ENCODE data around the gene CCNQ.

CCNQ gene

DNA sequence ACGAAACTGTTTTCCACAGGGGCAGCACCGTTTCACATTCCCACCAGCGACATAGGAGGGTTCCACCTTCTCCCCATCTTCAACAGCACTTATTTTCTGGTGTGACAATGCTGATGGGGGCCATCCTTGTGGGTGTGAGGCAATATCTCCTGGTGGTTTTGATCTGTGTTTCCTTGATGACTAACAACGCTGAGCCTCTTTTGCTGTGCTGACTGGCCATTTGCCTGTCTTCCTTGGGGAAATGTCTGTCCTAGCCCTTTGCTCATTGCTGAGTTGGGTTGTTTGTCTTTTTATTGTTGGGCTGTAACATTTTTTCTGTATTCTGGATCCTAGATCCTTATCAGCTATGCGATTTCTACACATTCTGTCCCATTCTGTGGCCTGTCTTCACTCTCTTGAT, 47.8 kb downstream of the CCNQ start:
- Histone ChIP-seq H3K36me3 (replicated peaks; ENCODE audit: insufficient read depth, low read length) (no peaks in the 10 kb centered on the region), H3K4me1 (ENCODE audit: low read length) (no peaks in the 10 kb centered on the region), H2AFZ (ENCODE audit: low read length) (no peak overlapping the region), H4K20me1 (ENCODE audit: insufficient read depth, low read length) (no peaks in the 10 kb centered on the region), H3K4me2 (ENCODE audit: low read depth, low read length) (no peak overlapping the region), H3K9me2 (replicated peaks; ENCODE audit: insufficient read depth, low read length) (no peaks in the 10 kb centered on the region), H3K27ac (ENCODE audit: low read length) (no peak overlapping the region), H3K9ac (ENCODE audit: low read length) (no peak overlapping the region), H3F3A (ENCODE audit: insufficient read depth, low read length) (no peaks in the 10 kb centered on the region), H3K79me2 (ENCODE audit: low read length) (no peaks in the 10 kb centered on the region), H3K9me3 (replicated peaks; ENCODE audit: insufficient read depth, low read length) (no peaks in the 10 kb centered on the region), H3K27me3 (replicated peaks; ENCODE audit: insufficient read depth, low read length) (peaks cover 85% of the 10 kb centered on the region), H3K4me3 (ENCODE audit: low read length) (no peak overlapping the region)
- DNase-seq: no peak
- TF ChIP-seq, protein P1, sequence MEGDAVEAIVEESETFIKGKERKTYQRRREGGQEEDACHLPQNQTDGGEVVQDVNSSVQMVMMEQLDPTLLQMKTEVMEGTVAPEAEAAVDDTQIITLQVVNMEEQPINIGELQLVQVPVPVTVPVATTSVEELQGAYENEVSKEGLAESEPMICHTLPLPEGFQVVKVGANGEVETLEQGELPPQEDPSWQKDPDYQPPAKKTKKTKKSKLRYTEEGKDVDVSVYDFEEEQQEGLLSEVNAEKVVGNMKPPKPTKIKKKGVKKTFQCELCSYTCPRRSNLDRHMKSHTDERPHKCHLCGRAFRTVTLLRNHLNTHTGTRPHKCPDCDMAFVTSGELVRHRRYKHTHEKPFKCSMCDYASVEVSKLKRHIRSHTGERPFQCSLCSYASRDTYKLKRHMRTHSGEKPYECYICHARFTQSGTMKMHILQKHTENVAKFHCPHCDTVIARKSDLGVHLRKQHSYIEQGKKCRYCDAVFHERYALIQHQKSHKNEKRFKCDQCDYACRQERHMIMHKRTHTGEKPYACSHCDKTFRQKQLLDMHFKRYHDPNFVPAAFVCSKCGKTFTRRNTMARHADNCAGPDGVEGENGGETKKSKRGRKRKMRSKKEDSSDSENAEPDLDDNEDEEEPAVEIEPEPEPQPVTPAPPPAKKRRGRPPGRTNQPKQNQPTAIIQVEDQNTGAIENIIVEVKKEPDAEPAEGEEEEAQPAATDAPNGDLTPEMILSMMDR (IDR thresholded peaks at IDR 0.05; ENCODE audit: low read length): no peak
- no peak for TF ChIP-seq EZH2 (optimal IDR thresholded peaks at IDR 0.05; ENCODE audit: low read depth, low read length)
- no peak for TF ChIP-seq EZH2phosphoT487 (IDR thresholded peaks at IDR 0.05; ENCODE audit: low read length)

DNA sequence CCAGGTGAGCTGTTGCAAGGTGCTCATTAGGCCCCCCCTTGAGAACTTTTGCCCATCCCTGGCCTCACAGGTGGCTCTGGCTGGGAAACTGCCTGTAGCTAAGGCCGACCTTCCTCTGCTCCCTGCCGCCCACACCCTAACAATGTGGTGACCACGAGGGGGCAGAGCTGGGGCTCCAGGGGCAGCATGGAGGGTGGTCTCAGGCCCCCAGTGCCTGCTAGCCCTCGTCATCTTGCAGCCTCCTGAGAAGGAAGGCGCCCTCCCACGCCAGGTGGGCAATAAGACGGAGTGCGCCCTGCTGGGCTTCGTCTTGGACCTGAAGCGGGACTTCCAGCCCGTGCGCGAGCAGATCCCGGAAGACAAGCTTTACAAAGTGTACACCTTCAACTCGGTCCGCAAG, 49.1 kb downstream of the CCNQ start:
- Histone ChIP-seq H3K27me3 (replicated peaks; ENCODE audit: insufficient read depth, low read length) (peaks cover 82% of the 10 kb centered on the region), H3K36me3 (replicated peaks; ENCODE audit: insufficient read depth, low read length) (no peaks in the 10 kb centered on the region), H3K9ac (ENCODE audit: low read length) (no peak overlapping the region), H2AFZ (ENCODE audit: low read length) (no peak overlapping the region), H4K20me1 (ENCODE audit: insufficient read depth, low read length) (no peaks in the 10 kb centered on the region), H3K4me3 (ENCODE audit: low read length) (no peak overlapping the region), H3K9me2 (replicated peaks; ENCODE audit: insufficient read depth, low read length) (no peaks in the 10 kb centered on the region), H3K79me2 (ENCODE audit: low read length) (no peaks in the 10 kb centered on the region), H3K4me2 (ENCODE audit: low read depth, low read length) (no peak overlapping the region), H3K27ac (ENCODE audit: low read length) (no peak overlapping the region), H3K9me3 (replicated peaks; ENCODE audit: insufficient read depth, low read length) (no peaks in the 10 kb centered on the region), H3K4me1 (ENCODE audit: low read length) (no peaks in the 10 kb centered on the region), H3F3A (ENCODE audit: insufficient read depth, low read length) (no peaks in the 10 kb centered on the region)
- TF ChIP-seq EZH2 (optimal IDR thresholded peaks at IDR 0.05; ENCODE audit: low read depth, low read length): no peak
- no peak for TF ChIP-seq EZH2phosphoT487 (IDR thresholded peaks at IDR 0.05; ENCODE audit: low read length)
- TF ChIP-seq, protein P1 (IDR thresholded peaks at IDR 0.05; ENCODE audit: low read length): no peak
- no peak for DNase-seq

DNA sequence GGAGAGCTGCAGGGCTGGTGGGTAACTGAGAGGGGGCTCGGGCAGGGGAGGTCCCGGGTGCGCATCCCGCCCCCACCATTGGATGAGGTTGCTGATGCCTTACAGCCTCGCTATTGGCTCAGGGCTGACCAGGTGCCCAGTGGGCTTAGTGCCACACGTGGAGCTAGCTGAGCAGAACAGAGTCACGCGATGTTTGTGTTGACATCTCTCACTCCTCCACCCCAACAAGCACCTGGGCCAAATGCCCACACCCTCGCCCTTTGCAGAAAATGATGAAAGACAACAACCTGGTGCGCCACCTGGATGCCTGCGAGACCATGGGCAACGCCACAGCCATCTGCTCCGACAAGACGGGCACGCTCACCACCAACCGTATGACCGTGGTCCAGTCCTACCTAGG, 49.7 kb downstream of the CCNQ start:
- no peaks in the 10 kb centered on the region for H3K4me1 ChIP-seq (ENCODE audit: low read length)
- peaks cover 79% of the 10 kb centered on the region for H3K27me3 ChIP-seq (replicated peaks; ENCODE audit: insufficient read depth, low read length)
- no peak for DNase-seq
- no peaks in the 10 kb centered on the region for H3K9me3 ChIP-seq (replicated peaks; ENCODE audit: insufficient read depth, low read length)
- no peaks in the 10 kb centered on the region for H3K9me2 ChIP-seq (replicated peaks; ENCODE audit: insufficient read depth, low read length)
- no peak overlapping the region for H3K4me3 ChIP-seq (ENCODE audit: low read length)
- no peaks in the 10 kb centered on the region for H3K36me3 ChIP-seq (replicated peaks; ENCODE audit: insufficient read depth, low read length)
- no peaks in the 10 kb centered on the region for H4K20me1 ChIP-seq (ENCODE audit: insufficient read depth, low read length)
- no peak for TF ChIP-seq EZH2phosphoT487 (IDR thresholded peaks at IDR 0.05; ENCODE audit: low read length)
- TF ChIP-seq EZH2 (optimal IDR thresholded peaks at IDR 0.05; ENCODE audit: low read depth, low read length): no peak
- TF ChIP-seq, protein P1 (IDR thresholded peaks at IDR 0.05; ENCODE audit: low read length): no peak
- H3K79me2 ChIP-seq (ENCODE audit: low read length): no peaks in the 10 kb centered on the region
- no peak overlapping the region for H2AFZ ChIP-seq (ENCODE audit: low read length)
- H3K9ac ChIP-seq (ENCODE audit: low read length): no peak overlapping the region
- no peak overlapping the region for H3K27ac ChIP-seq (ENCODE audit: low read length)
- no peak overlapping the region for H3K4me2 ChIP-seq (ENCODE audit: low read depth, low read length)
- no peaks in the 10 kb centered on the region for H3F3A ChIP-seq (ENCODE audit: insufficient read depth, low read length)

Data from MM.1S (cell line).